GM18502 (cell line): ENCODE measurements around the gene EME1.
"Not testable (repeated sequence)": the region's sequence is repeated elsewhere in the genome, so short reads cannot be mapped to it uniquely, and the experiment has no call there.

Experiments
- ATAC-seq: cut with Tn5 transposase; IDR thresholded peaks from one replicate; pipeline ENCODE4 v1.9.1; 2021; ENCODE audit warnings: mild to moderate bottlenecking; ENCODE audit not compliant: unreplicated experiment, poor library complexity

Gene EME1, protein sequence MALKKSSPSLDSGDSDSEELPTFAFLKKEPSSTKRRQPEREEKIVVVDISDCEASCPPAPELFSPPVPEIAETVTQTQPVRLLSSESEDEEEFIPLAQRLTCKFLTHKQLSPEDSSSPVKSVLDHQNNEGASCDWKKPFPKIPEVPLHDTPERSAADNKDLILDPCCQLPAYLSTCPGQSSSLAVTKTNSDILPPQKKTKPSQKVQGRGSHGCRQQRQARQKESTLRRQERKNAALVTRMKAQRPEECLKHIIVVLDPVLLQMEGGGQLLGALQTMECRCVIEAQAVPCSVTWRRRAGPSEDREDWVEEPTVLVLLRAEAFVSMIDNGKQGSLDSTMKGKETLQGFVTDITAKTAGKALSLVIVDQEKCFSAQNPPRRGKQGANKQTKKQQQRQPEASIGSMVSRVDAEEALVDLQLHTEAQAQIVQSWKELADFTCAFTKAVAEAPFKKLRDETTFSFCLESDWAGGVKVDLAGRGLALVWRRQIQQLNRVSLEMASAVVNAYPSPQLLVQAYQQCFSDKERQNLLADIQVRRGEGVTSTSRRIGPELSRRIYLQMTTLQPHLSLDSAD

DNA sequence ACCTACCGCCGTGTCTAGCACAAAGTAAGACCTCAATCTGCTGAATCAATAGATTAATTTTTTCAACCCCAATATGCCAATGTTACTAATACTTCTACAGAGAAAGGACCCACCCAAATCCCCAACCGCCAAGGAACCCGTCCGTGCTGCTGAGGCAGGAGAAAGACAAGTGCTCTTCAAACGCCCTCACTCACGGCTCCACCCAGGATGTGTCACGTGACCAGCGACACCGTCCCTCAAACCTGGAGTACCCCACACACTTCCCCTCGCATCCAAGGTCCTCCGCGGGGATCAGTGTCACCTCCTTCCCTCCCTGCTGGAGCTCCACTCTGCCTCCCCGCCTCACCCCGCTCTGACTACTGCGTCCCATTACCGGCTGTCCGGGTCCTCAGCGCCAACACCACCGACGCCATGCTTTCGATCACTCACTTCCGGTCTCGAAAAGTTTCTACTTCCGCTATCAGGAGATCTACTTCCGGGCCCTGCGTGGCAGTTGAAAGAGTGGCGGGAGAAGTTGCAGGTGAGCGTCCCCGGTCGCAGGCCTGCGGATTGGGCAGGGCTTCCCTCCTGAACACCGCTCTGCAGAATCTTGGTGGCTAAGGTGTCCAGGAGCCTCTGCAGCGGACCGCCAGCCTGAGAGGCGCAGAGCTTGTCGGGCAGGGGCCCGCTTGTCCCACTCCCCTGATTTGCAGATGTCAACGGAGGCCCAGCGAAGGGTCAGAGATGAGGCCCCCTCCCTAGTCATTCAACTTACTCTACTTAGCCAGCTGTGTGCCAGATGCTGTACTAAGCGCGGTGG lies at the start of gene EME1, which contains the start of gene MRPL27:
Gene EME1 (plus strand): TSS at position 472 of the 799 bp plus-strand sequence. CDS start 1,980 bp downstream, outside the sequence.
Gene MRPL27 (minus strand): TSS at position 427 of the 799 bp plus-strand sequence. CDS start 14 bp downstream, at position 413.
- peak; percentile 91 for ATAC-seq

DNA sequence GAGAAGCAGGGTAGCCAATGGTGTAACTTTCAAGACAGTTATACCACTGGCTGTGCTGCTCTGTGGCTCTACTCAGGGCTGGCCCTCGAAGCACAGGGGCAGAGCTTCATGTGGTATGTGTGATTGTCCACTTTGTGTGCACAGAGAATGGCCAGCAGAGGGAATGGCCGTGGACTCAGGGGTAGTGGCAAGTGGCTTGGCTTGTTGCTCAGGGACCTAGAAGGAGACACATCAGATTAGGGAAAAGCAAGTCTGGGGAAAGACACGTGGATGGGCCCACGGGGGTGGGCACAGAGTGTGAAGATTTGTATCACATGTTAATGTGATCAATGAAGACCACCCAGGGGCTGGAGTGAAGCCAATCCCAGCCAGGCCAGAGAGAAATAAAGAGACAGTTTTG lies 47.1 kb upstream of the EME1 start:
- no peak for ATAC-seq

DNA sequence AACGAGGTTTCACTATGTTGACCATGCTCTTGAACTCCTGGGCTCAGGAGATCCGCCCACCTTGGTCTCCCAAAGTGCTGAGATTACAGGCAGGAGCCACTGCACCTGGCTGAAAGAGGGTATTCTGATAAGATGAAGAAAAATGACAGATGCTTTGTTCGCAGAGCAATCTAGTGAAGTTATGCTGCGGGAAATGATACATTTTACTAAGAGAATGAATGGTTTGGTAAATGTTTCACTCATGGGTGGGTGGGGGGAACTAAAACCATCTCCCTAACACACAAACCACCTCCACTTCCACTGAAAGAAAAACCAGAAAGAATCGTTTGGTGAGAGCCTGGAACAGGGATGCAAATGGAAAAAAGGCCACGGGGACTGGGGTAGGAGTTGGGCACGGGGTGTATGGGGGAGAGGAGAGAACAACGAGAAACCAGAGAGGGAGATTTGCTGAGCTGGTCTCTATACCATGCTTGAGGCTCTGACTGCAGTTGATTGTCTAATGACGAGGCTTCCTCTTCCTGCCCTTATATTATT lies 46.1 kb upstream of the EME1 start:
- ATAC-seq, result no peak

DNA sequence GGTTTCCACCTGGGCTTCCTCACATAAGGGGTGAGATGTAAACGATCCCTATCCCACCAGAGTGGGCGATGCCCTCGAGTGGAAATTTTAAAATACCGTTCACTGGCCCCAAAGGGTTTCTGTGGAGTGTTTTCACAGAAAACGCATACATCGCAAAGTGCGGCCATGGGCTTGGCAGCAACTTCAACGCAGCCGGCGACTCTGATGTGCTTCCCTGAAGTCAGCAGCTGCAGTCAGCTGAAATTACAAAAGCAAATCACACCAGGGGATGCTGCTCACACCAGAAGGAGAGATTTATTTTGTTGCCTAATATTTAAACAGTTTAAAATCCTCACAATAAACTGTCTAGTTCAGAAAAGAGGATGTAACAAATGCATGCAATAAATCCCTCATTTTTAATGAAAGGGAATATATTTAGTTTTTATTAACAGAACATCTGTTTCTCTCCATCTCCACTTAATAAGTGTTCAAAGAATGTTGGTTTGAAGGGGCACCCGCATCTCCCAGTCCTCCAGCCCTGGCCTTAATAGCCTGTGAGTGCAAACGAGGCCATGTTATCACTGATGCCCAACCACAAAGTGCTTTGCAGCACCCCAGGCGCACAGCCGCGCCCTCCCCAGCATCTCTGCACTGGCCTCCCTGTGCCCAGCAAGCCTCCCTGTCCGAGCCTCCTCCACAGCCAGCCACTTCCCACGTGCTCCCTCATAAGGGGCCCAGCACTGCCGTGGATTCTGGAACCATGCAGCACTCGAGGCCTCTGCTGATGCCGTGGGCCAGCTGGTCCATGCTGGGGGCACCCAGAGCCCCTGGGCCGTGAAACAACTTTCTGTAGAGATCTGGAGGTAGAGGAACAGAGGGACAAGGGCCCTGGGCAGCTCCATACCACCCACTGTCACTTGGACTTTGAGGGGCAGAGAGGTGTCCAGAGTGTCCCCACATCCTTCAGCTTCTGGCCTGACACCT lies 44.4 kb upstream of the EME1 start:
- no peak for ATAC-seq

DNA sequence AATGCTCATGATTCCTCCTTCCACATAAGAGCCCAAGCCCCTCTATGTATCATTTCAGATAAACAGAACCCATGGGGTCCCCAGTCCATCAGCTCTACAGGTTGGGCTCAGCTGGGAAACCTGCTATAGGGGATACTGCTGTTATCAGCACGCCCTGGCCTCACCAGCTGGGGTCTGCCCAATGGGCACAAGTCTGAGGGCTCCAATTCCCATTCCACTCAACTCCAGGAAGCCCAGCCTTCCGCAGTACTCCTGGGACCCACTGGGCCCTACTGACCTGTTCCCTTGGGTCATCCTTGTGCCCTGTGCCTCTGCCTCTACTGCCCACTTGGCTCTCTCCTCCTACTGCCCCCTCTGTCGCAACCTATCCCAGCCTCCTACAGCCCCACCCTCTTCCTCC lies 43.3 kb upstream of the EME1 start:
- ATAC-seq, result no peak

DNA sequence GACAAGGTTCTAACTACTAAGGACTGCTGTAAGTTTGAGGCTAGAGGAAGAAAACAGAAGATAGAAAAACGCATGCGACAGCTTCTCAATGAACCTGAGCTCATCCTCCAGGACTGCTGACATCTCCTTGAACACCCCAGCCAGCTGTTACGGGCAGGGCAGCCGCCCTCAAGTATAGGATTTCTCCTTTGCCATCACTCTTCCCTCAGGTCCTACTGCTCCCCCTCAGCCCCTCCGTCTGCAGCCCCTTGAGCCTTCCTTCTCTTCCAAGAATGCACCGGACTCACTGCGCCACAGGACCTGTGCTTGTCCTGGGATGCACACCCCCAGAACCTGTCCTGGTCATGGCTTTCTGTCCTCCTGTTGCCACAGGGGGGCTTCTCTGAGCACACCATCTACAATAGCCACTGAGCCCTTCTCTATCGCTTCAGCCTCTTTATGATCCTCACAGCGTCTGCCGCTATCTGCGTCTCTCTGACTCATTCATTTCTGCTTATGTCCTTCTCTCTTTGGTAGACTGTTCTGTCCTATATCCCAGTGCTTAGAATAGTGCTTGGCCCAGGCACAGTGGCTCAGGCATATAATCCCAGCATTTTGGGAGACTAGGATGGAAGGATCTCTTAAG lies 42.8 kb upstream of the EME1 start:
- ATAC-seq, result no peak

DNA sequence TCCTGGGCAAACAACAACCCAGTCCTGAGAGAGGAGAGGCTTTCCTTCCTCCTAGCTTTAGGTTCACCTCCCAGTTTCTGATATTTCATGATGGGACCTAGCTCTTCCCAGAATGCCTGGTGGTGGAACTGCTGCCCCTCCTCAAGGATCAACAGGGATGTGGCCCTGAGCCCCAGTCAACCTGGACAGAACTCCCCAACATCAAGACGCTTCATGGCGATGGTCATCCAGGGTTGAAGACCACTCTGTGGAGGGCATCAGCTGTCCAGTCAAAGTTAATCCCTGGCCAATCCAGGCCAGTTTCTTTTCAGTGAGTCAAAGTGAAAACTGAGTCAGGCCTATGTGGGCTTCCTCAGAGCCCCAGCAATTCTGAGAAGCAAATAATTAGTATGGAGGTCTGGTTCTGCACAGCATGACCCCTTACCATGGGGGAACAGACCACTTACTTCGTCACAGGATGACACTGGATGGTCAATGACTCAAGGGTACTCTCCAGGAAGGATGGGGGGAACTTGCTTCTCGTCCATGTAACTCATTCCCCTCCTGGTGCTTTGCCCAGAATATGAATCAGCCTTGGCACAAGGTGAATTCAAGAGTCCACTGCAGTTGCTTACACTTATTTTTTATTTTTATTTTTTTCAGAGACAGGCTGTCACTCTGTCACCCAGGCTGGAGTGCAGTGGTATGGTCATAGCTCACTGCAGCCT lies 41.8 kb upstream of the EME1 start:
- ATAC-seq, result no peak

DNA sequence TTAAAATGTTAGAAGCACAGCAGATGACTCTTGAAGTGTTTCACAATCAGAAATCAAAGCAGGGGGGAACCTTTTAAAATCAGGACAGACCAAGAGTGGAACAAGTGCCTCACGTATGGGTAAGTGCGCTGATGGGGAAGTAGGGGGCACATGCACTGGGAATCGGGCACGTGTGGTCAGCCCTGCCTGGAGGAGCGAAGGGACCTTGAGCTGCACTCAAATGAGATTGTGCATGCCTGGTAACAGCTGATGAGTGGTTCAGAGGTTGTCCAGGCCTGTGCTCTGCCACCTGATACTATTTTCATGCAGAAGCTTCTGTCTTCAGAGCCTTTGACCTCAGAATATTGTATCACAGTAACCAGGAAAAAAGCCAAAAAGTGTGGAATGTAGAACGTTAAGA lies 40.8 kb upstream of the EME1 start:
- ATAC-seq, result no peak

DNA sequence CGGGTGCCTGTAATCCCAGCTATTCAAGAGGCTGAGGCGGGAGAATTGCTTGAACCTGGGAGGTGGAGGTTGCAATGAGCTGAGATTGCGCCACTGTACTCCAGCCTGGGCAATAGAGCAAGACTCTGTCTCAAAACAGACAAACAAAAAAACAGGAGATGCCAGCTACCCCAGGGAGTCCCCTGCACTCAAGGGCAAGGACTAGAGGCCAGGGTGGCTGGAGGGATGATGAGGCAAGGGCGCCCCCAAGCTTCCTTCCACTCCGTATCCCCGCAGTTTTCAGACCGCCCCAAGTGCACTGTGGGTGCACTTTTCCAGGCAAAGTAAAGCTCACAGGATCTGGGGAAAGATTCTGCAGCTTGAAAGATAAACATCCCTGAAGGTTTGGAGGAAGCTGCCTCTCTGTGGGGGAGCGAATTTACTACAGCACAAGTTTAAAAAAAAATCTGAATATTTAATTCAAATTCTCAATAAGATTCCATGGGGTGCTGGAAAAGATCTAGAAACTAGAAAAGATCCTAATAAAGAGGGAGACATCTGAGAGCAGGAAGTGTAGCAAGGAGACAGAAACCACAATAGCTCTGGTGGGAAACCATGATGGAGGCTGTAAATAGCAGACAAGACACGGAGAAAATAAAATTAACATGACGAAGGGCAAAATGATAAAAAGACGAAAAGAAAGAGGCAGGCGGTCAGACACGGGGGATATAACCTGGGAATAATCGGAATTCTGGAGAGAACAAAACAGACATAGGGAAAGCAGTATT lies 39.6 kb upstream of the EME1 start:
- ATAC-seq, result not testable (repeated sequence)

DNA sequence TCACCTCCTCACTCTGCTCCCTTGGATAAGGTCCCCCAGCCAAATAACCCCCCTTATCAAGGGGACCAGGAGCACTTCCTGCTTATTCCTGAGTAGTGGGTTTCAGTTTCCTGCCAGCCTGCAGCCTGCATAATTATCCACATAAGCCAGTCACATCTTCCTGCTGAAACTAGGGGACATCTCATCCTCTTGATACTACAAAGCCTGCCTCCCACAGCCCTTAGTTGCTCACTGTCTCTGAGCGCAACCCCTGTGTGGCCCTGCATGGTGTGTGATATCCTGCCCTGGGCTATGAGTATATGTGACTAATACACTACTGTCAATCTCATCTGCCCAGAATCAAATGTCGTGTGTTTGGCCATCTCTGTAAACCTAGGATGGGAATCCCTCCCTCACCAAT lies 35.1 kb upstream of the EME1 start:
- ATAC-seq, result no peak

DNA sequence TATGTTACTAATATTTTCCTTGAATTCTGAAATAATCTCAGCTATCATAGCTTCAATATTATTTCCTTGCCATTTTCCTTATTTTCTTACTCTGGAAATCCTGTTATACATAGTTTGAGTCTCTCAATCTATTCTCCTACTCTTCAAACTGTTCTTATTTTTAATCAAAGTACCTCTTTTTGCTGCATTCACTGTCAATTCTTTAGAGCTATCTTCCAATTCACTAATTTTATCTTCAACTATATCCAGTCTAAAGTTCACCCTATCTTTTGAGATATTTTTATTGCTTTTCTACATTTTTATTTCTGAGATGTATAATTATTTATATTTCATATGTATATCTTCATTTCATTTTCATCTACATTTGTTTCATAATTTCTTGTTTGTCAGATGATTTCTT lies 34.4 kb upstream of the EME1 start:
- no peak for ATAC-seq

DNA sequence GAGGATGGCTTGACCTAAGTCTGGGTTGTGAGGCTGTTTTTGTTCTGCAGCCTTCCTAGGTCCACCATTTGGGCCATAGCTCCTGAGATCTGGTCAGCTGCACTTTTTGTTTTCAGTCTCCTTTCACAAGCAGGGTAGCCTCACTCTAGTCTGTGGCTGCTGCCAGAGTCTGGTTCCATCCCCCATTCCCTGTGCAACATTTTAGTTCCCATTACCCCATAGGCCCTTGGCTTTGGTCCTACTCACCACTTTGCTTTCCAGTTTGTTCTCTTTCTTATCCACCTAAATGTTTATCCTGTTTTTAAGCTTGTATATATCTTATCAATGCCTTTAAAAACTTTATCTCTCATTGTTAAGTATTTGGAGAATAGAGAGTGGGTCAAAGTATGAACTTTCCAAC lies 33.6 kb upstream of the EME1 start:
- no peak for ATAC-seq

DNA sequence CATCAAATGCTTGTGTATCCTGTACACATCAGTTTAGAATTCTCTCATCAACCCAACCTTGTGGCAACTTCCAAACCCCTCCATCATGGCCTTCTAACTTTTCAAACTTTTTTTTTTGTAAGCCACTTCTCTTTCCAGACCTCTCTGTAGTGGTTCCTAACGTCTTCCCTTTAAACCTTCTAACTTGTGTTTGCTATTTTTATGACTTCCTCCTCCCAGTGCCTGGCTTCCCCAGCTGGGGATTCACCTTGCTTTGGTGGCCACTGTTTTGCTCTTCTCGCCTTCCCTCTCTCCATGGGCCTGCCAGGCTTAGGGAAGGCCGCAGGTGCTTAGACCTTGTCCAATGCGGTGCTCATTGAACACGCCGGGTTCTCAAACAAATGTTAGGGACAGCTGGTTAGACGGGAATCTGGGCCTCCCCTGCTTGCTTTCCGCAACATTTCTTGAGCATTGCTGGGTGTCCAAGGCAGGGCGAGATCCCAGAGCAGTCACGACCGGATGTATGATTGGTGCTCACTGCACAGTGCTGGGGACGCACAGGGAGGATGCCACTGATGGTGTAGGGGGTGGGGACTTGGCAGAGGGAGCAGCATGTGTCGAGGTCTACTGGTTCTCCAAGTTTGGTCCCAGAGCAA lies 28.2 kb upstream of the EME1 start:
- ATAC-seq, result no peak

DNA sequence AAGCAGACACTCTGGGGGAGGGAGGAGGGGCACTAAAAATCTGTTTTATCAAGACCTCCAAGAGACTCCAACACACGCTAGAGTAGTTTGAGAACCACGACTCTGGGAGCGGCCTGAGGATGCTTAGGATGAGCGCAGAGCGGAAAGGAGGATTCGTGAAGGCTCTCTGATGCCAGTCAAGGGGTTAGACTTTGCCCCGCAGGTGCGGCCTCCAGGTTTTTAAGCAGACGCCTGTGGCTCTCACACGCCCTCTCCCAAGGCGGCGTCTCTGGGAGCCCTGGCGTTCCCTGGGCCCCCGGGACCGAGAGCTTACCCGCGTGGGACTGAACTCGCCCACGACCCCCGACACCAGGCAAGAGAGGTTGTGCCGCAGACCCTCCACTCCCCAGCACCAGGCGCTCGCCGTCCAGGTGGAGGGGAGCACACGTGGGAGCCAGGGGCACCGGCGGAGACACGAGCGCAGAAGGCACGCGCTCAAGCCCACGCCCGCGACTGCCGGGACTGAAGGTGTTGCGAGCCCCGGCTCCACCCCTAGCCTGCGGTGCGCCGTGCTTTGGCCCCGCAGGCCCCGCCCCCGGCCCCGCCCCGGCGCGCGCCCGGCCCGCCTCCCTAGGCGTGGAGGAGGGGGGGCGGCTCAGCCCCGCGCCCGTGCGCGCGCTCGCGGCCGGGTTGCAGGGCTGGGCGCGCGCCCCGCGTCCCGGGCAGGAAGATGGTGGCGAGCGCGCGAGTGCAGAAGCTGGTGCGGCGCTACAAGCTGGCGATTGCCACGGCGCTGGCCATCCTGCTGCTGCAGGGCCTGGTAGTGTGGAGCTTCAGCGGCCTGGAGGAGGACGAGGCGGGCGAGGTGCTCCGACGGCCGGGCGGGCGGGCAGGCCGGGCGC lies 27.4 kb upstream of the EME1 start, which contains the start of gene XYLT2:
Gene XYLT2 (plus strand): TSS at position 695 of the 881 bp plus-strand sequence. CDS start 15 bp downstream, at position 710.
- ATAC-seq, result peak; percentile 75

DNA sequence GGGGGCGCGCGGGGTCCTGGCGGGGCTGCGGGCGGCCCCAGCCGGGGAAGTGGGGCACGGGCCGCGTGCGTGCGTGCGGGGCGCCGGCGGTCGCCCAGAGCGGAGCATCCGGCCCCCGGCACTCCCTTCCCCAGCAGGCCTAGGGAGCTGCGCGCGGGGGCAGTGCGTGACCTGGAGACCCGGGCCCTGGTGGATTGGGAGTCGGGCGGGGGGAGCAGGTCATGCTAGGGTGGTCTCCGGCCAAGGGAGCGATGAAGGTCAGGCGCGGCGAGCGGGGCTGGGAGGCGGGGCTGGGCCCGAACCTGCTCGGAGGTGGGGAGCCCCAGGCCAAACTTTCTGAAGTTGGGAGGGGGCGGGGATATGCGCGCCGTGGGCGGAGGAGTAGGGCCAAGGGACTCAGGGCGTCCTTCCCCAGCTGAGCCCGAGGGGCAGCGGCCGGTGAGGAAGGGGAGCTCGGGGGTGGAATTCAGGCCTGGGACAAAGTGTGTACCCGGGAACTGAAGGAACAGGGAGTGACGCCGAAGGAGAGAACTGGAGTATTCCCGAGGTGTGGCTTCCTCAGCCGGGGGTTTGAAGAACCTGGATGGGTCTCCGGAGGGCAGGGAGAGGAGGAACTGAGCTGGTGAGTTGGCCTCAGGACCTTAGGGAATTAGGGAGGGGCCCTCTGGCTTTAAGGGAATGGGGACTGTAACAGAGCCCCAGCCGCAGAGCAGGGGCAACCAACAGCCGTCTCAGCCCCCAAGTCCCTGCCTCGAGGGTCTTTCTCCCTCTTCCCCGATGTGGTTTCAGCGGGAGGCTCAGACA lies 26.5 kb upstream of the EME1 start:
- ATAC-seq, result peak; percentile 56
